AG09309 (cell line): ENCODE results near the gene FNBP1.
"Not testable (repeated sequence)": the region's sequence is repeated elsewhere in the genome, so short reads cannot be mapped to it uniquely, and the experiment has no call there.

Experiments
- DNase-seq: peaks from one replicate; pipeline ENCODE4 v3.0.0-alpha.2; 2010; ENCODE audit warnings: low read depth
- H3K4me3 ChIP-seq: 2 replicates; pipeline ENCODE4 v1.5.1; 2011; ENCODE audit warnings: mild to moderate bottlenecking, low read depth, low read length, moderate library complexity; ENCODE audit not compliant: control insufficient read depth
- CTCF ChIP-seq: IDR thresholded peaks from 2 replicates; pipeline ENCODE4 v1.5.1; 2011; ENCODE audit warnings: mild to moderate bottlenecking, low read depth, low read length, inconsistent platforms; ENCODE audit not compliant: insufficient read depth, control insufficient read depth; ENCODE audit errors: missing control alignments

FNBP1 gene

GRCh38 chr9:130017076-130017475, 25.9 kb downstream of the FNBP1 start:
- TF ChIP-seq CTCF: no peak
- DNase-seq: no peak
- H3K4me3 ChIP-seq: no peak overlapping the region

- no peak for DNase-seq
- TF ChIP-seq CTCF: no peak
- no peak overlapping the region for H3K4me3 ChIP-seq
Observed at GRCh38 chr9:130015353-130016019, 27.5 kb downstream of the FNBP1 start.

GRCh38 chr9:130013326-130013725, 29.7 kb downstream of the FNBP1 start:
- no peak for DNase-seq
- TF ChIP-seq CTCF: no peak
- H3K4me3 ChIP-seq: no peak overlapping the region

GRCh38 chr9:130010151-130010988, 32.6 kb downstream of the FNBP1 start:
- H3K4me3 ChIP-seq: no peak overlapping the region
- no peak for DNase-seq
- no peak for TF ChIP-seq CTCF

- DNase-seq, H3K4me3 ChIP-seq: not testable (repeated sequence)
Observed at GRCh38 chr9:130009546-130009945, 33.4 kb downstream of the FNBP1 start.

- DNase-seq: no peak
- H3K4me3 ChIP-seq: no peak overlapping the region
- no peak for TF ChIP-seq CTCF
Observed at GRCh38 chr9:130008538-130008937, 34.5 kb downstream of the FNBP1 start.

GRCh38 chr9:130006952-130007351, 36.0 kb downstream of the FNBP1 start:
- H3K4me3 ChIP-seq, DNase-seq: not testable (repeated sequence)
